Kidney epithelial cell (primary cell): Measurements from ENCODE around the gene SLC11A1. TPM values are rescaled to one million over a fixed set of nuclear protein-coding genes. Genes with fewer than 3 reads are reported as not detected.

Source experiments
- DNase-seq: peaks from one replicate; pipeline ENCODE4 v3.0.0-alpha.2; 2010; ENCODE audit warnings: low read depth
- H3K27me3 ChIP-seq: 2 replicates; pipeline ENCODE4 v1.6.0; 2011; ENCODE audit warnings: low read length; ENCODE audit not compliant: control insufficient read depth, insufficient read depth
- H3K36me3 ChIP-seq: 2 replicates; pipeline ENCODE4 v1.5.1; 2011; ENCODE audit warnings: low read length; ENCODE audit not compliant: control insufficient read depth, insufficient read depth
- H3K4me3 ChIP-seq: 2 replicates; pipeline ENCODE4 v1.5.1; 2011; ENCODE audit warnings: low read depth, mild to moderate bottlenecking, control low read depth, low read length
- total RNA-seq: library from RNA; depleted of rRNA; stranded (reverse); fragments of >200 nt; gene quantifications from 2 replicates; pipeline ENCODE4 v1.2.3, GENCODE V29; 2015
- TF ChIP-seq, protein P1 (sequence below): IDR thresholded peaks from 2 replicates; pipeline ENCODE4 v1.5.1; 2011; ENCODE audit warnings: mild to moderate bottlenecking, moderate library complexity, low read length, control low read depth, inconsistent platforms; ENCODE audit not compliant: insufficient read depth, poor library complexity, severe bottlenecking

SLC11A1 gene
- total RNA-seq, 1 donor from 2014 or later = 0.21 TPM

DNA sequence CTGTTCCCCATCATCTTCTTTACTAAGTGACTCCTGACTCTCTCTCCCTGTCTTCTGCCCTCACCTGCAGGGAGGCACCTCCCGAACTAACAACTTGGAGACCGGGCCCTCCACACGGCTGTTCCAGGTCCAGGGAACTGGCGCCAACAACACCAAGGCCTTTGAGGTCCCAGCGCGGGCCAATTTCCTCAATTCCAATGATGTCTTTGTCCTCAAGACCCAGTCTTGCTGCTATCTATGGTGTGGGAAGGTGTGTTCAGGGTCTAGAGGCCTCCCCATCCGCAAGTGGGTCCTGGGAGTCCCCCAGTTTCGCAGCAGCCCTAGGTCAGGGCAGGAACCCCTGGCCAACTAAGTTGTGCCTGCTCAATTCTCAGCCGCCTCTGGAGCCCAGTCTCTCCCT, 52.4 kb downstream of the SLC11A1 start:
- no peak for DNase-seq
- TF ChIP-seq, protein P1, sequence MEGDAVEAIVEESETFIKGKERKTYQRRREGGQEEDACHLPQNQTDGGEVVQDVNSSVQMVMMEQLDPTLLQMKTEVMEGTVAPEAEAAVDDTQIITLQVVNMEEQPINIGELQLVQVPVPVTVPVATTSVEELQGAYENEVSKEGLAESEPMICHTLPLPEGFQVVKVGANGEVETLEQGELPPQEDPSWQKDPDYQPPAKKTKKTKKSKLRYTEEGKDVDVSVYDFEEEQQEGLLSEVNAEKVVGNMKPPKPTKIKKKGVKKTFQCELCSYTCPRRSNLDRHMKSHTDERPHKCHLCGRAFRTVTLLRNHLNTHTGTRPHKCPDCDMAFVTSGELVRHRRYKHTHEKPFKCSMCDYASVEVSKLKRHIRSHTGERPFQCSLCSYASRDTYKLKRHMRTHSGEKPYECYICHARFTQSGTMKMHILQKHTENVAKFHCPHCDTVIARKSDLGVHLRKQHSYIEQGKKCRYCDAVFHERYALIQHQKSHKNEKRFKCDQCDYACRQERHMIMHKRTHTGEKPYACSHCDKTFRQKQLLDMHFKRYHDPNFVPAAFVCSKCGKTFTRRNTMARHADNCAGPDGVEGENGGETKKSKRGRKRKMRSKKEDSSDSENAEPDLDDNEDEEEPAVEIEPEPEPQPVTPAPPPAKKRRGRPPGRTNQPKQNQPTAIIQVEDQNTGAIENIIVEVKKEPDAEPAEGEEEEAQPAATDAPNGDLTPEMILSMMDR = no peak
- H3K36me3 ChIP-seq = no peaks in the 10 kb centered on the region
- H3K4me3 ChIP-seq = no peak overlapping the region
- peaks cover 7% of the 10 kb centered on the region for H3K27me3 ChIP-seq

GRCh38 chr2:218435003-218435982, 53.2 kb downstream of the SLC11A1 start:
- DNase-seq = no peak
- TF ChIP-seq, protein P1 = no peak
- H3K36me3 ChIP-seq = no peaks in the 10 kb centered on the region

GRCh38 chr2:218436992-218437391, 54.9 kb downstream of the SLC11A1 start:
- no peaks in the 10 kb centered on the region for H3K36me3 ChIP-seq
- no peak overlapping the region for H3K4me3 ChIP-seq
- TF ChIP-seq, protein P1 = no peak
- peaks cover 5% of the 10 kb centered on the region for H3K27me3 ChIP-seq
- no peak for DNase-seq

More at GRCh38 chr2:218435003-218435982, 53.2 kb downstream of the SLC11A1 start:
- H3K27me3 ChIP-seq = peaks cover 7% of the 10 kb centered on the region
- H3K4me3 ChIP-seq = no peak overlapping the region

GRCh38 chr2:218437969-218438368, 55.9 kb downstream of the SLC11A1 start:
- TF ChIP-seq, protein P1 = no peak
- no peaks in the 10 kb centered on the region for H3K27me3 ChIP-seq
- DNase-seq = no peak
- H3K36me3 ChIP-seq = no peaks in the 10 kb centered on the region
- H3K4me3 ChIP-seq = no peak overlapping the region

DNA sequence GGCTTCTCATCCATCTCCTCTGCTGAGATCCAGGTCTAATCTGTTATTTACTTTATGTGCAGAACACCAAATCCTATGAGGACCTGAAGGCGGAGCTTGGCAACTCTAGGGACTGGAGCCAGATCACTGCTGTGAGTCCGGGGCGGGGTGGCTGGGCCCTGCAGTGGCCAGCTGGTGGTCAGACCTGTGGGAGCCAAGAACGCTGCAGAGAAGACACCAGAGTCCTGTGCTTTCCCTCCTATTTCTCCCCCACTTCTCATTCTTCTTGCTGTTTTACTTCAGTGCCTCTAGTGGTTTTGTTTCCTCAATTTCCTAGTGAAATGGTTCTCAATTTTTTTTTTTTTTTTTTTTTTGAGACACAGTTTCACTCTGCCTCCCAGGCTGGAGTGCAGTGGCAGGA, 56.5 kb downstream of the SLC11A1 start:
- DNase-seq = no peak
- Histone ChIP-seq H3K36me3 (no peaks in the 10 kb centered on the region), H3K4me3 (no peak overlapping the region), H3K27me3 (no peaks in the 10 kb centered on the region)
- TF ChIP-seq, protein P1 = no peak
